ENCODE data around the gene ISM1. TPM values are rescaled to one million over a fixed set of nuclear protein-coding genes. Genes with fewer than 3 reads are reported as not detected.
A peak's percentile ranks its signal among the peaks of the same experiment; 100 is the strongest.

Gene ISM1
- total and polyA plus RNA-seq, 2 experiments from 2014 or later: 0.15 to 0.63 TPM

- TF ChIP-seq ZNF331 (CRISPR knock-in tag; IDR thresholded peaks at IDR 0.05; ENCODE audit: low read depth) (no peak), STAT1 (IDR thresholded peaks at IDR 0.05; ENCODE audit: unreplicated experiment) (no peak), EZH2 (IDR thresholded peaks at IDR 0.05; ENCODE audit: low read depth, unreplicated experiment) (no peak), ZNF114 (CRISPR knock-in tag; IDR thresholded peaks at IDR 0.05) (no peak), NANOG (IDR thresholded peaks at IDR 0.05; ENCODE audit: borderline replicate concordance) (no peak), POLR2AphosphoS5 (IDR thresholded peaks at IDR 0.05; ENCODE audit: low read depth) (no peak), EZH2phosphoT487 (IDR thresholded peaks at IDR 0.05; ENCODE audit: unreplicated experiment) (no peak), REST (IDR thresholded peaks at IDR 0.05; ENCODE audit: unreplicated experiment) (no peak), JUNB (IDR thresholded peaks at IDR 0.05; ENCODE audit: unreplicated experiment) (no peak), ETS1 (IDR thresholded peaks at IDR 0.05) (no peak), CTCF (conservative IDR thresholded peaks at IDR 0.05; ENCODE audit: low read depth in 2 of 2) (no peak)
These were observed 80.5 kb downstream of the ISM1 start (continued) for GRCh38 chr20:13301596-13301995.

- peak; percentile 94 for ATAC-seq
- H3K9me3 Mint-ChIP-seq: no peaks in the 10 kb centered on the region; the same call in 2 of the 3 replicates
- Histone ChIP-seq H3K36me3 (ENCODE audit: insufficient read depth) (no peaks in the 10 kb centered on the region), H3K27ac (ENCODE audit: low read depth) (no peak overlapping the region), H3K9me2 (ENCODE audit: insufficient read depth) (no peaks in the 10 kb centered on the region), H3F3A (replicated peaks; ENCODE audit: low read depth) (no peaks in the 10 kb centered on the region), H4K20me1 (replicated peaks; ENCODE audit: insufficient read depth) (no peaks in the 10 kb centered on the region), H3K4me2 (no peak overlapping the region), H3K27me3 (ENCODE audit: insufficient read depth) (no peaks in the 10 kb centered on the region), H3K79me2 (replicated peaks; ENCODE audit: insufficient read depth) (no peaks in the 10 kb centered on the region), H3K4me3 (no peak overlapping the region), H3K4me1 (ENCODE audit: insufficient read depth) (no peaks in the 10 kb centered on the region), H2AFZ (no peak overlapping the region)
- H3K27me3 Mint-ChIP-seq (ENCODE audit: insufficient read depth, low read depth, poor library complexity): no peaks in the 10 kb centered on the region
- no peak overlapping the region for H3K4me3 Mint-ChIP-seq
- H3K27ac Mint-ChIP-seq: no peak overlapping the region
- no peaks in the 10 kb centered on the region for H3K36me3 Mint-ChIP-seq (ENCODE audit: low read depth)
- TF ChIP-seq EZH2 (IDR thresholded peaks at IDR 0.05; ENCODE audit: low read depth, unreplicated experiment) (no peak), CTCF (conservative IDR thresholded peaks at IDR 0.05; ENCODE audit: low read depth in 2 of 2) (peak; percentile 76 to 84)
- no peaks in the 10 kb centered on the region for H3K4me1 Mint-ChIP-seq
- peak; percentile 64 for DNase-seq (ENCODE audit: low spot score)
These were observed 81.8 kb downstream of the ISM1 start for GRCh38 chr20:13302647-13303450.
